ENCODE data around the gene WDR19.
A peak's percentile ranks its signal among the peaks of the same experiment; 100 is the strongest.
"Not testable (repeated sequence)": the region's sequence is repeated elsewhere in the genome, so short reads cannot be mapped to it uniquely, and the experiment has no call there.

The WDR19 gene

GRCh38 chr4:39259571-39260330 lies 77.4 kb downstream of the WDR19 start:
- Mint-ChIP-seq H3K27ac (no peak overlapping the region), H3K36me3 (peaks cover 50% of the 10 kb centered on the region), H3K4me1 (no peaks in the 10 kb centered on the region), H3K4me3 (no peak overlapping the region), H3K27me3 (no peaks in the 10 kb centered on the region), H3K9me3 (no peaks in the 10 kb centered on the region)
- no peak for ATAC-seq

- no peak for ATAC-seq
- no peaks in the 10 kb centered on the region for H3K4me1 Mint-ChIP-seq
- no peak overlapping the region for H3K4me3 Mint-ChIP-seq
- H3K9me3 Mint-ChIP-seq: no peaks in the 10 kb centered on the region
- H3K27me3 Mint-ChIP-seq: no peaks in the 10 kb centered on the region
- H3K36me3 Mint-ChIP-seq: peaks cover 35% of the 10 kb centered on the region
- H3K27ac Mint-ChIP-seq: no peak overlapping the region
Observed at GRCh38 chr4:39263895-39264294, 81.6 kb downstream of the WDR19 start.

- peaks cover 54% of the 10 kb centered on the region for H3K36me3 Mint-ChIP-seq
- no peak overlapping the region for H3K27ac Mint-ChIP-seq
- H3K9me3 Mint-ChIP-seq: no peaks in the 10 kb centered on the region
- no peak overlapping the region for H3K4me3 Mint-ChIP-seq
- no peaks in the 10 kb centered on the region for H3K27me3 Mint-ChIP-seq
- no peak for ATAC-seq
- no peaks in the 10 kb centered on the region for H3K4me1 Mint-ChIP-seq
Observed at GRCh38 chr4:39274503-39274902, 92.2 kb downstream of the WDR19 start.

GRCh38 chr4:39277661-39278060 lies 95.3 kb downstream of the WDR19 start:
- H3K27me3 Mint-ChIP-seq, H3K9me3 Mint-ChIP-seq, ATAC-seq, H3K4me3 Mint-ChIP-seq, H3K4me1 Mint-ChIP-seq, H3K27ac Mint-ChIP-seq: not testable (repeated sequence)
- peaks cover 52% of the 10 kb centered on the region for H3K36me3 Mint-ChIP-seq

GRCh38 chr4:39278476-39278875 lies 96.1 kb downstream of the WDR19 start:
- H3K9me3 Mint-ChIP-seq: no peaks in the 10 kb centered on the region
- H3K27ac Mint-ChIP-seq: no peak overlapping the region
- H3K4me1 Mint-ChIP-seq: no peaks in the 10 kb centered on the region
- no peaks in the 10 kb centered on the region for H3K27me3 Mint-ChIP-seq
- H3K4me3 Mint-ChIP-seq: no peak overlapping the region
- H3K36me3 Mint-ChIP-seq: peaks cover 52% of the 10 kb centered on the region
- ATAC-seq: no peak

GRCh38 chr4:39279416-39279815 lies 97.1 kb downstream of the WDR19 start:
- Mint-ChIP-seq H3K36me3 (peaks cover 54% of the 10 kb centered on the region), H3K4me3 (no peak overlapping the region), H3K9me3 (no peaks in the 10 kb centered on the region), H3K4me1 (no peaks in the 10 kb centered on the region), H3K27ac (peak overlapping the region; percentile 7), H3K27me3 (no peaks in the 10 kb centered on the region)
- ATAC-seq: no peak

- H3K4me3 Mint-ChIP-seq: no peak overlapping the region
- H3K9me3 Mint-ChIP-seq: no peaks in the 10 kb centered on the region
- H3K4me1 Mint-ChIP-seq: no peaks in the 10 kb centered on the region
- no peak for ATAC-seq
- peaks cover 57% of the 10 kb centered on the region for H3K36me3 Mint-ChIP-seq
- no peaks in the 10 kb centered on the region for H3K27me3 Mint-ChIP-seq
- H3K27ac Mint-ChIP-seq: no peak overlapping the region
Observed at GRCh38 chr4:39280770-39281169, 98.4 kb downstream of the WDR19 start.

GRCh38 chr4:39285111-39285795 lies 102.9 kb downstream of the WDR19 start:
- Mint-ChIP-seq H3K27ac (peak overlapping the region; percentile 3), H3K9me3 (no peaks in the 10 kb centered on the region), H3K27me3 (no peaks in the 10 kb centered on the region), H3K36me3 (peaks cover 62% of the 10 kb centered on the region), H3K4me3 (no peak overlapping the region), H3K4me1 (no peaks in the 10 kb centered on the region)
- no peak for ATAC-seq

- Mint-ChIP-seq H3K36me3 (peaks cover 68% of the 10 kb centered on the region), H3K4me1 (no peaks in the 10 kb centered on the region), H3K27me3 (no peaks in the 10 kb centered on the region), H3K4me3 (no peak overlapping the region), H3K27ac (peak overlapping the region; percentile 3), H3K9me3 (no peaks in the 10 kb centered on the region)
- no peak for ATAC-seq
Observed at GRCh38 chr4:39285853-39286252, 103.5 kb downstream of the WDR19 start.

GRCh38 chr4:39286263-39286662 lies 103.9 kb downstream of the WDR19 start:
- Mint-ChIP-seq H3K4me3 (no peak overlapping the region), H3K36me3 (peaks cover 70% of the 10 kb centered on the region), H3K4me1 (no peaks in the 10 kb centered on the region), H3K27me3 (no peaks in the 10 kb centered on the region), H3K27ac (peak overlapping the region; percentile 3), H3K9me3 (no peaks in the 10 kb centered on the region)
- ATAC-seq: no peak

GRCh38 chr4:39287223-39287622 lies 104.9 kb downstream of the WDR19 start:
- no peak overlapping the region for H3K27ac Mint-ChIP-seq
- H3K9me3 Mint-ChIP-seq: no peaks in the 10 kb centered on the region
- H3K36me3 Mint-ChIP-seq: peaks cover 74% of the 10 kb centered on the region
- no peaks in the 10 kb centered on the region for H3K27me3 Mint-ChIP-seq
- no peak for ATAC-seq
- no peaks in the 10 kb centered on the region for H3K4me1 Mint-ChIP-seq
- H3K4me3 Mint-ChIP-seq: no peak overlapping the region

- no peak overlapping the region for H3K27ac Mint-ChIP-seq
- no peaks in the 10 kb centered on the region for H3K27me3 Mint-ChIP-seq
- no peak for ATAC-seq
- no peaks in the 10 kb centered on the region for H3K9me3 Mint-ChIP-seq
- H3K4me1 Mint-ChIP-seq: no peaks in the 10 kb centered on the region
- H3K36me3 Mint-ChIP-seq: peaks cover 72% of the 10 kb centered on the region
- H3K4me3 Mint-ChIP-seq: no peak overlapping the region
Observed at GRCh38 chr4:39291686-39292085, 109.4 kb downstream of the WDR19 start.

- not testable (repeated sequence) for H3K27ac Mint-ChIP-seq, H3K4me3 Mint-ChIP-seq, ATAC-seq, H3K9me3 Mint-ChIP-seq, H3K4me1 Mint-ChIP-seq, H3K27me3 Mint-ChIP-seq
- H3K36me3 Mint-ChIP-seq: peaks cover 72% of the 10 kb centered on the region
Observed at GRCh38 chr4:39292433-39292832, 110.1 kb downstream of the WDR19 start.

- Mint-ChIP-seq H3K27me3 (no peaks in the 10 kb centered on the region), H3K4me1 (no peaks in the 10 kb centered on the region), H3K36me3 (peaks cover 79% of the 10 kb centered on the region), H3K27ac (no peak overlapping the region), H3K9me3 (no peaks in the 10 kb centered on the region), H3K4me3 (no peak overlapping the region)
- ATAC-seq: no peak
Observed at GRCh38 chr4:39295784-39296183, 113.5 kb downstream of the WDR19 start.

GRCh38 chr4:39302901-39303300 lies 120.6 kb downstream of the WDR19 start:
- no peaks in the 10 kb centered on the region for H3K27me3 Mint-ChIP-seq
- H3K27ac Mint-ChIP-seq: no peak overlapping the region
- no peaks in the 10 kb centered on the region for H3K9me3 Mint-ChIP-seq
- peaks cover 77% of the 10 kb centered on the region for H3K36me3 Mint-ChIP-seq
- H3K4me1 Mint-ChIP-seq: no peaks in the 10 kb centered on the region
- no peak for ATAC-seq
- H3K4me3 Mint-ChIP-seq: no peak overlapping the region

- no peaks in the 10 kb centered on the region for H3K27me3 Mint-ChIP-seq
- ATAC-seq: no peak
- H3K9me3 Mint-ChIP-seq: no peaks in the 10 kb centered on the region
- peaks cover 77% of the 10 kb centered on the region for H3K36me3 Mint-ChIP-seq
- no peaks in the 10 kb centered on the region for H3K4me1 Mint-ChIP-seq
- H3K4me3 Mint-ChIP-seq: no peak overlapping the region
- H3K27ac Mint-ChIP-seq: no peak overlapping the region
Observed at GRCh38 chr4:39303871-39304270, 121.5 kb downstream of the WDR19 start.

Data from stimulated activated memory B cell treated with anti-CD40 and anti-IgM and Interleukin-4, amounts not matched to agents 10 μg/mL and 1 μg/mL and 100 μg/mL, for 72 hours (primary cell).